Measurements from ENCODE around the gene CRTC1.

DNA sequence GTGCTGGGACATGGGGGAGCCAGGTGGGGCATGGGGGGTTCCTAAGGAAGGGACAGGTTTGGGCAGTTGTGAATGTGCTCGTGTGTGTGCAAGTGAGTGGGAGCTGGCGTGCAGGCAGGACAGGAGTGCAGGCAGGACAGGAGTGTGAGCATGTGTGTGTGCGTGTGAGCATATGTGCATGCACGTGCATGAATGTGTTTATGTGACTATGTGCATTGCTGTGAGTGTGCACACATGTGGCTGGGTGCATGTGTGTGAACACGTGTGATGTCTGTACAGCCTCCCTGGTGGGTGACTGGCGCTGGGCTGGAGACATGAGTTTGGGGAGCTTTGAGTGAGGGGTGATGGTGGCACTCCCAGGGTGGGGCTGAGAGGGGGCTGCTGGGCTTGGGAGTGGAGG lies 33.4 kb downstream of the CRTC1 start:
- TF ChIP-seq EP300 (IDR thresholded peaks at IDR 0.05) (no peak), CTCF (IDR thresholded peaks at IDR 0.05) (no peak), POLR2A (IDR thresholded peaks at IDR 0.05) (no peak), POLR2AphosphoS5 (IDR thresholded peaks at IDR 0.05) (no peak)
